HepG2 (cell line): ENCODE data around the gene VSX1. TPM values are rescaled to one million over a fixed set of nuclear protein-coding genes. Genes with fewer than 3 reads are reported as not detected.

Experiments
- KDM5B ChIP-seq: sonication (generic); formaldehyde crosslinking; IDR thresholded peaks from 2 replicates; pipeline ENCODE4 v1.4.0; 2020; ENCODE audit warnings: missing genetic modification reagents, mild to moderate bottlenecking, borderline replicate concordance
- MYC ChIP-seq: sonication (generic); formaldehyde crosslinking; IDR thresholded peaks from 2 replicates; pipeline ENCODE4 v1.9.0; 2021; ENCODE audit warnings: missing genetic modification reagents, borderline replicate concordance
- PTBP1 ChIP-seq: fragments of 200-400 bp; formaldehyde crosslinking; IDR thresholded peaks from 2 replicates; pipeline ENCODE4 v1.6.1; 2018; ENCODE audit warnings: low read length, low read depth; ENCODE audit not compliant: poor library complexity, severe bottlenecking
- SKI ChIP-seq: fragments of 450-650 bp; IDR thresholded peaks from one replicate; pipeline ENCODE4 v1.6.1; 2018; ENCODE audit warnings: mild to moderate bottlenecking; ENCODE audit not compliant: partially characterized antibody
- TBX2 ChIP-seq: sonication (generic); formaldehyde crosslinking; IDR thresholded peaks from 2 replicates; pipeline ENCODE4 v1.5.0; 2020; ENCODE audit warnings: missing genetic modification reagents, mild to moderate bottlenecking, borderline replicate concordance
- ZNF230 ChIP-seq: sonication (generic); formaldehyde crosslinking; IDR thresholded peaks from 2 replicates; pipeline ENCODE4 v1.4.0; 2020; ENCODE audit warnings: mild to moderate bottlenecking, missing genetic modification reagents
- ZNF337 ChIP-seq: sonication (generic); formaldehyde crosslinking; IDR thresholded peaks from 2 replicates; pipeline ENCODE4 v1.5.1; 2020; ENCODE audit warnings: missing genetic modification reagents, low read depth, mild to moderate bottlenecking, borderline replicate concordance
- ZNF484 ChIP-seq: sonication (generic); formaldehyde crosslinking; IDR thresholded peaks from 2 replicates; pipeline ENCODE4 v1.5.1; 2020; ENCODE audit warnings: mild to moderate bottlenecking, low read depth, missing genetic modification reagents, borderline replicate concordance
- ZNF766 ChIP-seq: sonication (generic); formaldehyde crosslinking; IDR thresholded peaks from 2 replicates; pipeline ENCODE4 v1.5.0; 2020; ENCODE audit warnings: missing genetic modification reagents, borderline replicate concordance
- polyA plus RNA-seq, 8 experiments: library from polyadenylated mRNA; depleted of rRNA in 3 of 8; stranded (reverse) in 7 of 8; unstranded in 1 of 8; fragments of >200 nt; fragmentation: Illumina TruSeq in 4 of 8; extraction: Trizol in 4 of 8; gene quantifications; 2 replicates each; pipeline versions ENCODE4 v1.2.1 to v1.2.3, GENCODE V29; 2011 to 2016; ENCODE audit warnings: low read depth in 4 of 8, missing spikeins in 1 of 8, mixed read lengths in 1 of 8; ENCODE audit not compliant: insufficient read depth in 1 of 8
- total RNA-seq, 5 experiments: library from RNA; depleted of rRNA; stranded (reverse); fragments of >200 nt; fragmentation: Illumina TruSeq; extraction: Trizol; gene quantifications; 2 replicates each; pipeline ENCODE4 v1.2.3, GENCODE V29; 2016; ENCODE audit warnings: low read depth in 1 of 5
- TF ChIP-seq, protein P1 (sequence below): sonication (generic); formaldehyde crosslinking; IDR thresholded peaks from 2 replicates; pipeline ENCODE4 v1.4.0; 2020; ENCODE audit warnings: missing genetic modification reagents
- TF ChIP-seq, protein P2 (sequence below), 2 experiments: sonication (generic) in 1 of 2; formaldehyde crosslinking in 1 of 2; IDR thresholded peaks; 2 replicates each; pipeline versions ENCODE4 v1.5.1 to v1.6.1; 2011 to 2020; ENCODE audit warnings: borderline replicate concordance in 1 of 2, low read depth in 1 of 2, low read length in 1 of 2, mild to moderate bottlenecking in 1 of 2, missing genetic modification reagents in 1 of 2, moderate library complexity in 1 of 2
- TF ChIP-seq, protein P3 (sequence below): sonication (generic); formaldehyde crosslinking; conservative IDR thresholded peaks from 2 replicates; pipeline ENCODE4 v1.8.0; 2022; ENCODE audit warnings: mild to moderate bottlenecking, moderate library complexity, missing genetic modification reagents
- TF ChIP-seq, protein P4 (sequence below): IDR thresholded peaks from 2 replicates; pipeline ENCODE4 v1.6.1; 2018; ENCODE audit warnings: missing genetic modification reagents, mild to moderate bottlenecking, missing compliant biosample characterization

Gene VSX1
- total and polyA plus RNA-seq, 2 of the 13 experiments (the other 11 are each of a cell fraction or from before 2014, with no cell fraction given): 0.04 TPM; not detected in 1

DNA sequence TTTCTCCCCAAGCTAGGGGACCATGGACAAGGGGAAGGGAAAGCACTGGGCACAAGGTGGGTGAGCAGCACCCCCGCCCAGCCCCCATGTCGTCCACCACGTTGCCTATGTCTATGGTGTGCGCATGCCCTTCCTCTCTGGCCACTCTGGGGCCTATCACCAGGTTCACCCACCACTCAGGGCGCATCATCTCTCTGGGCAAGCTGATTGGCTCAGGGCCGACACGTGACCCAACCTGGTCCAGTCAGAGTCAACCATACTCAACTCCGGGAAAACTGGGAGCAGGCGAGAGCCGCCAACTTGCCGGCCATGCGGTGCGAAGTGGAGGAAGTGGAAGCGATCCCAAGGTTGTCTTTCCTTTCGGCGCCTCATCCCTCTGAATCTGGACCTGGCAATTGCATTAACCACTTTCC is 49.9 kb downstream of the VSX1 start (continued):
- TF ChIP-seq, protein P1, sequence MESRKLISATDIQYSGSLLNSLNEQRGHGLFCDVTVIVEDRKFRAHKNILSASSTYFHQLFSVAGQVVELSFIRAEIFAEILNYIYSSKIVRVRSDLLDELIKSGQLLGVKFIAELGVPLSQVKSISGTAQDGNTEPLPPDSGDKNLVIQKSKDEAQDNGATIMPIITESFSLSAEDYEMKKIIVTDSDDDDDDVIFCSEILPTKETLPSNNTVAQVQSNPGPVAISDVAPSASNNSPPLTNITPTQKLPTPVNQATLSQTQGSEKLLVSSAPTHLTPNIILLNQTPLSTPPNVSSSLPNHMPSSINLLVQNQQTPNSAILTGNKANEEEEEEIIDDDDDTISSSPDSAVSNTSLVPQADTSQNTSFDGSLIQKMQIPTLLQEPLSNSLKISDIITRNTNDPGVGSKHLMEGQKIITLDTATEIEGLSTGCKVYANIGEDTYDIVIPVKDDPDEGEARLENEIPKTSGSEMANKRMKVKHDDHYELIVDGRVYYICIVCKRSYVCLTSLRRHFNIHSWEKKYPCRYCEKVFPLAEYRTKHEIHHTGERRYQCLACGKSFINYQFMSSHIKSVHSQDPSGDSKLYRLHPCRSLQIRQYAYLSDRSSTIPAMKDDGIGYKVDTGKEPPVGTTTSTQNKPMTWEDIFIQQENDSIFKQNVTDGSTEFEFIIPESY (CRISPR knock-in tag): peak; percentile 87
- no peak for TF ChIP-seq TBX2 (CRISPR knock-in tag)
- TF ChIP-seq, protein P2, sequence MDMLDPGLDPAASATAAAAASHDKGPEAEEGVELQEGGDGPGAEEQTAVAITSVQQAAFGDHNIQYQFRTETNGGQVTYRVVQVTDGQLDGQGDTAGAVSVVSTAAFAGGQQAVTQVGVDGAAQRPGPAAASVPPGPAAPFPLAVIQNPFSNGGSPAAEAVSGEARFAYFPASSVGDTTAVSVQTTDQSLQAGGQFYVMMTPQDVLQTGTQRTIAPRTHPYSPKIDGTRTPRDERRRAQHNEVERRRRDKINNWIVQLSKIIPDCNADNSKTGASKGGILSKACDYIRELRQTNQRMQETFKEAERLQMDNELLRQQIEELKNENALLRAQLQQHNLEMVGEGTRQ (IDR thresholded peaks at IDR 0.05; ENCODE audit: low read depth, low read length): peak; percentile 84
- TF ChIP-seq, protein P2 (CRISPR knock-in tag; IDR thresholded peaks at IDR 0.05; ENCODE audit: borderline replicate concordance): peak; percentile 82; the same call in 1 of the 2 replicates
- TF ChIP-seq ZNF484 (CRISPR knock-in tag): no peak
- TF ChIP-seq, protein P3, sequence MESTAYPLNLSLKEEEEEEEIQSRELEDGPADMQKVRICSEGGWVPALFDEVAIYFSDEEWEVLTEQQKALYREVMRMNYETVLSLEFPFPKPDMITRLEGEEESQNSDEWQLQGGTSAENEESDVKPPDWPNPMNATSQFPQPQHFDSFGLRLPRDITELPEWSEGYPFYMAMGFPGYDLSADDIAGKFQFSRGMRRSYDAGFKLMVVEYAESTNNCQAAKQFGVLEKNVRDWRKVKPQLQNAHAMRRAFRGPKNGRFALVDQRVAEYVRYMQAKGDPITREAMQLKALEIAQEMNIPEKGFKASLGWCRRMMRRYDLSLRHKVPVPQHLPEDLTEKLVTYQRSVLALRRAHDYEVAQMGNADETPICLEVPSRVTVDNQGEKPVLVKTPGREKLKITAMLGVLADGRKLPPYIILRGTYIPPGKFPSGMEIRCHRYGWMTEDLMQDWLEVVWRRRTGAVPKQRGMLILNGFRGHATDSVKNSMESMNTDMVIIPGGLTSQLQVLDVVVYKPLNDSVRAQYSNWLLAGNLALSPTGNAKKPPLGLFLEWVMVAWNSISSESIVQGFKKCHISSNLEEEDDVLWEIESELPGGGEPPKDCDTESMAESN (CRISPR knock-in tag): 0 out of 2 replicates have a peak, but pooled peaks have one; percentile 9
- TF ChIP-seq, protein P4, sequence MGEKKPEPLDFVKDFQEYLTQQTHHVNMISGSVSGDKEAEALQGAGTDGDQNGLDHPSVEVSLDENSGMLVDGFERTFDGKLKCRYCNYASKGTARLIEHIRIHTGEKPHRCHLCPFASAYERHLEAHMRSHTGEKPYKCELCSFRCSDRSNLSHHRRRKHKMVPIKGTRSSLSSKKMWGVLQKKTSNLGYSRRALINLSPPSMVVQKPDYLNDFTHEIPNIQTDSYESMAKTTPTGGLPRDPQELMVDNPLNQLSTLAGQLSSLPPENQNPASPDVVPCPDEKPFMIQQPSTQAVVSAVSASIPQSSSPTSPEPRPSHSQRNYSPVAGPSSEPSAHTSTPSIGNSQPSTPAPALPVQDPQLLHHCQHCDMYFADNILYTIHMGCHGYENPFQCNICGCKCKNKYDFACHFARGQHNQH: no peak
- TF ChIP-seq ZNF230 (CRISPR knock-in tag): no peak
- no peak for TF ChIP-seq MYC (CRISPR knock-in tag)
- TF ChIP-seq KDM5B (CRISPR knock-in tag): peak; percentile 37; the same call in 1 of the 2 replicates
- TF ChIP-seq PTBP1: peak; percentile 72
- no peak for TF ChIP-seq SKI
- no peak for TF ChIP-seq ZNF337
- no peak for TF ChIP-seq ZNF766 (CRISPR knock-in tag)
- TF ChIP-seq, all 625 proteins: peak for 26
